ENCODE results near the gene FUZ. TPM values are rescaled to one million over a fixed set of nuclear protein-coding genes. Genes with fewer than 3 reads are reported as not detected.
A peak's percentile ranks its signal among the peaks of the same experiment; 100 is the strongest.

Gene FUZ
- total RNA-seq, 1 experiment from 2014 or later = 1.1 TPM

- H3K79me2 ChIP-seq (ENCODE audit: insufficient read depth, low read length) = peaks cover 28% of the 10 kb centered on the region
- ATAC-seq (0 out of 2 replicates have a peak, but pooled peaks have one; percentile 25), DNase-seq (ENCODE audit: low read depth, low spot score) (no peak)
- no peaks in the 10 kb centered on the region for H4K20me1 ChIP-seq (ENCODE audit: insufficient read depth)
- H3K4me2 ChIP-seq (ENCODE audit: low read length) = no peak overlapping the region
- ChIA-PET CTCF (no interaction called here), RAD21 (ENCODE audit: low non-redundant PET in 1 of 2, low total read pairs in 2 of 2, uncharacterized antibody in 2 of 2, unreplicated experiment in 2 of 2) (no interaction called here), POLR2A (no interaction called here)
- H3K4me1 ChIP-seq (ENCODE audit: control insufficient read depth in 1 of 2, insufficient read depth in 2 of 2, low read length in 2 of 2) = peaks cover 6 to 7% of the 10 kb centered on the region in 2 experiments
- no TSS peak for BruUV-seq (replicated peaks)
- no peaks in the 10 kb centered on the region for H3K9me2 ChIP-seq (ENCODE audit: insufficient read depth)
- TF ChIP-seq CEBPB (IDR thresholded peaks at IDR 0.05; ENCODE audit: low read depth) (no peak), CBX3 (IDR thresholded peaks at IDR 0.05; ENCODE audit: low read depth) (no peak), FOSL1 (IDR thresholded peaks at IDR 0.05; ENCODE audit: low read depth) (no peak), EGR1 (IDR thresholded peaks at IDR 0.05; ENCODE audit: low read depth) (no peak), ZNF274 (IDR thresholded peaks at IDR 0.05; ENCODE audit: low read depth, low read length) (no peak), REST (IDR thresholded peaks at IDR 0.05; ENCODE audit: low read depth) (no peak), JUND (IDR thresholded peaks at IDR 0.05) (no peak)
- H2AFZ ChIP-seq (ENCODE audit: low read depth, low read length, poor library complexity, severe bottlenecking) = no peak overlapping the region
- no peaks in the 10 kb centered on the region for H3K9me3 ChIP-seq (ENCODE audit: control insufficient read depth in 1 of 2, insufficient read depth in 1 of 2, low read depth in 1 of 2, low read length in 2 of 2)
- no peak overlapping the region for H3K9ac ChIP-seq (ENCODE audit: low read length)
- H3K27me3 ChIP-seq (ENCODE audit: insufficient read depth, low read length) = no peaks in the 10 kb centered on the region
- intact Hi-C loops (cut with micrococcal nuclease) = no loop called here
- no peaks in the 10 kb centered on the region; a peak in 1 of 4 replicates for H3K36me3 ChIP-seq (ENCODE audit: control insufficient read depth in 1 of 2, insufficient read depth in 2 of 2, low read length in 2 of 2)
- no peak overlapping the region for H3K4me3 ChIP-seq (replicated peaks in 1 of 2; ENCODE audit: low read depth in 1 of 2, low read length in 2 of 2)
- H3K27ac ChIP-seq (ENCODE audit: low read depth, low read length) = no peak overlapping the region
Observed at GRCh38 chr19:49772850-49773432, 40.2 kb downstream of the FUZ start.

Measured in HCT116 (cell line).